HCT116 (cell line): ENCODE results near the gene THUMPD3.

Source experiments
- CTCF ChIP-seq, 3 experiments: fragments of 200-600 bp in 1 of 3; sonication (generic) in 1 of 3; IDR thresholded peaks in 2 of 3; conservative IDR thresholded peaks in 1 of 3; 2 replicates each; pipeline ENCODE4 v1.5.1; 2012 to 2017; ENCODE audit warnings: low read depth in 2 of 3, low read length in 2 of 3, antibody characterized with exemption in 1 of 3, borderline replicate concordance in 1 of 3, control low read depth in 1 of 3, mild to moderate bottlenecking in 1 of 3, mixed read lengths in 1 of 3, mixed run types in 1 of 3, moderate library complexity in 1 of 3; ENCODE audit not compliant: insufficient read depth in 1 of 3
- EZH2 ChIP-seq: fragments of 200-600 bp; sonication (generic); IDR thresholded peaks from 2 replicates; pipeline ENCODE4 v1.6.1; 2017; ENCODE audit warnings: antibody characterized with exemption, mixed run types
- POLR2A ChIP-seq: IDR thresholded peaks from 2 replicates; pipeline ENCODE4 v1.7.0; 2011; ENCODE audit warnings: borderline replicate concordance; ENCODE audit not compliant: insufficient read depth, insufficient read length; ENCODE audit errors: extremely low read depth

- TF ChIP-seq CTCF (IDR thresholded peaks at IDR 0.05 in 2 of 3, conservative IDR thresholded peaks at IDR 0.05 in 1 of 3; ENCODE audit: borderline replicate concordance in 1 of 3, insufficient read depth in 1 of 3, low read depth in 2 of 3, low read length in 2 of 3) = no peak
- no peak for TF ChIP-seq POLR2A
- TF ChIP-seq EZH2 = no peak
Measured at GRCh38 chr3:9405756-9406155, 42.9 kb downstream of the THUMPD3 start.
